GM19099 (cell line): ENCODE results near the gene USP49.

ENCODE experiments used
- POLR2A ChIP-seq: IDR thresholded peaks from 3 replicates; pipeline ENCODE4 v1.6.1; 2011; ENCODE audit warnings: low read depth; ENCODE audit not compliant: insufficient read length; ENCODE audit errors: extremely low read depth

Gene USP49

GRCh38 chr6:41768545-41769308 lies 126.4 kb downstream of the USP49 start:
- TF ChIP-seq POLR2A, result no peak

GRCh38 chr6:41767112-41767833 lies 127.9 kb downstream of the USP49 start:
- TF ChIP-seq POLR2A, result no peak

GRCh38 chr6:41763470-41763869 lies 131.7 kb downstream of the USP49 start:
- TF ChIP-seq POLR2A, result no peak

GRCh38 chr6:41759905-41760579 lies 135.1 kb downstream of the USP49 start:
- no peak for TF ChIP-seq POLR2A

- TF ChIP-seq POLR2A, result no peak
These were observed 135.9 kb downstream of the USP49 start for GRCh38 chr6:41759106-41759904.

- TF ChIP-seq POLR2A, result no peak
These were observed 136.5 kb downstream of the USP49 start for GRCh38 chr6:41758641-41759035.

- TF ChIP-seq POLR2A, result no peak
These were observed 137.1 kb downstream of the USP49 start for GRCh38 chr6:41757931-41758640.

- no peak for TF ChIP-seq POLR2A
These were observed 137.9 kb downstream of the USP49 start for GRCh38 chr6:41757271-41757670.

GRCh38 chr6:41756354-41756753 lies 138.8 kb downstream of the USP49 start:
- TF ChIP-seq POLR2A, result no peak

GRCh38 chr6:41755895-41756294 lies 139.3 kb downstream of the USP49 start:
- no peak for TF ChIP-seq POLR2A

GRCh38 chr6:41750374-41750773 lies 144.8 kb downstream of the USP49 start:
- no peak for TF ChIP-seq POLR2A

GRCh38 chr6:41748542-41748941 lies 146.6 kb downstream of the USP49 start:
- TF ChIP-seq POLR2A, result no peak

GRCh38 chr6:41748102-41748477 lies 147.1 kb downstream of the USP49 start:
- no peak for TF ChIP-seq POLR2A

- no peak for TF ChIP-seq POLR2A
These were observed 147.7 kb downstream of the USP49 start, which contains the start of gene PGC for GRCh38 chr6:41747256-41748101. TSS of gene PGC (minus strand) at chr6:41747397. CDS start at chr6:41747334, 63 bp downstream.

GRCh38 chr6:41746107-41746506 lies 149.1 kb downstream of the USP49 start:
- no peak for TF ChIP-seq POLR2A
